ENCODE results near the gene CDC45. TPM values are rescaled to one million over a fixed set of nuclear protein-coding genes. Genes with fewer than 3 reads are reported as not detected.

Gene CDC45
- total and polyA plus RNA-seq, 2 of the 13 experiments (the other 11 are each of a cell fraction or from before 2014, with no cell fraction given): 14.4 to 36.3 TPM

GRCh38 chr22:19495562-19496323 is 16.0 kb downstream of the CDC45 start:
- intact Hi-C loops (cut with micrococcal nuclease; ENCODE audit: unreplicated experiment) (loop anchor here (1.0 kb wide), 1 partner anchor 135 kb away; no protein-coding TSS in a partner anchor), in situ Hi-C loops (cut with HindIII; ENCODE audit: extremely low pct_ligation_motif_present, low pct_unique_long_range_greater_than_20kb) (no loop called here)
- Histone ChIP-seq H3K4me1 (ENCODE audit: insufficient read depth, low read length) (no peaks in the 10 kb centered on the region), H3K4me3 (replicated peaks in 1 of 3; ENCODE audit: insufficient read depth in 1 of 3, low read depth in 2 of 3, low read length in 3 of 3) (no peak overlapping the region), H2AFZ (ENCODE audit: low read length) (no peak overlapping the region), H3K36me3 (replicated peaks in 1 of 2; ENCODE audit: control insufficient read depth in 1 of 2, insufficient read depth in 2 of 2, low read length in 2 of 2) (peaks cover 9 to 54% of the 10 kb centered on the region in 2 experiments; a peak in 4 of 5 replicates), H3K27me3 (ENCODE audit: control insufficient read depth in 1 of 2, insufficient read depth in 2 of 2, low read length in 2 of 2) (no peaks in the 10 kb centered on the region), H3K27ac (ENCODE audit: extremely low read length, insufficient read depth, low read length) (no peak overlapping the region), H3K4me2 (ENCODE audit: low read depth, low read length) (no peak overlapping the region), H3K9me3 (ENCODE audit: low read length) (no peaks in the 10 kb centered on the region), H3K9ac (ENCODE audit: insufficient read depth, low read depth, low read length) (no peak overlapping the region), H4K20me1 (ENCODE audit: insufficient read depth, low read length) (no peaks in the 10 kb centered on the region), H3K79me2 (ENCODE audit: insufficient read depth, low read length) (no peaks in the 10 kb centered on the region)
- WGBS (ENCODE audit: low lambda C conversion rate): 91% methylated on average over 5 of the region's 5 CpGs
- no peak for FAIRE-seq
- POLR2A ChIA-PET: no interaction called here
- no TSS peak for BruUV-seq (replicated peaks)
- CTCF ChIA-PET (ENCODE audit: low intra/inter-chr PET ratio, low total read pairs): interaction anchor here (1.6 kb wide), 1 partner anchor 134 kb away, joined by 12 read pairs; no protein-coding TSS in a partner anchor
- DNase-seq (ENCODE audit: low spot score): peak; percentile 32
- ATAC-seq: no peak
- TF ChIP-seq ZBTB7B (CRISPR knock-in tag; IDR thresholded peaks at IDR 0.05): no peak
- TF ChIP-seq, protein P1, sequence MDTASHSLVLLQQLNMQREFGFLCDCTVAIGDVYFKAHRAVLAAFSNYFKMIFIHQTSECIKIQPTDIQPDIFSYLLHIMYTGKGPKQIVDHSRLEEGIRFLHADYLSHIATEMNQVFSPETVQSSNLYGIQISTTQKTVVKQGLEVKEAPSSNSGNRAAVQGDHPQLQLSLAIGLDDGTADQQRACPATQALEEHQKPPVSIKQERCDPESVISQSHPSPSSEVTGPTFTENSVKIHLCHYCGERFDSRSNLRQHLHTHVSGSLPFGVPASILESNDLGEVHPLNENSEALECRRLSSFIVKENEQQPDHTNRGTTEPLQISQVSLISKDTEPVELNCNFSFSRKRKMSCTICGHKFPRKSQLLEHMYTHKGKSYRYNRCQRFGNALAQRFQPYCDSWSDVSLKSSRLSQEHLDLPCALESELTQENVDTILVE (CRISPR knock-in tag; IDR thresholded peaks at IDR 0.05): no peak
- no peak for TF ChIP-seq ZNF549 (CRISPR knock-in tag; IDR thresholded peaks at IDR 0.05)
- no peak for TF ChIP-seq FOXC1 (CRISPR knock-in tag; IDR thresholded peaks at IDR 0.05; ENCODE audit: borderline replicate concordance)
- TF ChIP-seq ZNF337 (CRISPR knock-in tag; IDR thresholded peaks at IDR 0.05; ENCODE audit: borderline replicate concordance, low read depth): no peak
- TF ChIP-seq HDAC6 (IDR thresholded peaks at IDR 0.05; ENCODE audit: low read depth, low read length): no peak
- no peak for TF ChIP-seq ZNF431 (CRISPR knock-in tag; IDR thresholded peaks at IDR 0.05; ENCODE audit: borderline replicate concordance, low read depth)
- no peak for TF ChIP-seq ZNF253 (CRISPR knock-in tag; IDR thresholded peaks at IDR 0.05; ENCODE audit: borderline replicate concordance)
- no peak for TF ChIP-seq ATF3 (CRISPR knock-in tag; IDR thresholded peaks at IDR 0.05)
- TF ChIP-seq YEATS2 (CRISPR knock-in tag; IDR thresholded peaks at IDR 0.05; ENCODE audit: borderline replicate concordance): no peak
- peak; percentile 52 for TF ChIP-seq STAG1 (CRISPR knock-in tag; IDR thresholded peaks at IDR 0.05)
- TF ChIP-seq, protein P2, sequence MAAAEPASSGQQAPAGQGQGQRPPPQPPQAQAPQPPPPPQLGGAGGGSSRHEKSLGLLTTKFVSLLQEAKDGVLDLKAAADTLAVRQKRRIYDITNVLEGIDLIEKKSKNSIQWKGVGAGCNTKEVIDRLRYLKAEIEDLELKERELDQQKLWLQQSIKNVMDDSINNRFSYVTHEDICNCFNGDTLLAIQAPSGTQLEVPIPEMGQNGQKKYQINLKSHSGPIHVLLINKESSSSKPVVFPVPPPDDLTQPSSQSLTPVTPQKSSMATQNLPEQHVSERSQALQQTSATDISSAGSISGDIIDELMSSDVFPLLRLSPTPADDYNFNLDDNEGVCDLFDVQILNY (CRISPR knock-in tag; conservative IDR thresholded peaks at IDR 0.05): no peak
- TF ChIP-seq, protein P3, sequence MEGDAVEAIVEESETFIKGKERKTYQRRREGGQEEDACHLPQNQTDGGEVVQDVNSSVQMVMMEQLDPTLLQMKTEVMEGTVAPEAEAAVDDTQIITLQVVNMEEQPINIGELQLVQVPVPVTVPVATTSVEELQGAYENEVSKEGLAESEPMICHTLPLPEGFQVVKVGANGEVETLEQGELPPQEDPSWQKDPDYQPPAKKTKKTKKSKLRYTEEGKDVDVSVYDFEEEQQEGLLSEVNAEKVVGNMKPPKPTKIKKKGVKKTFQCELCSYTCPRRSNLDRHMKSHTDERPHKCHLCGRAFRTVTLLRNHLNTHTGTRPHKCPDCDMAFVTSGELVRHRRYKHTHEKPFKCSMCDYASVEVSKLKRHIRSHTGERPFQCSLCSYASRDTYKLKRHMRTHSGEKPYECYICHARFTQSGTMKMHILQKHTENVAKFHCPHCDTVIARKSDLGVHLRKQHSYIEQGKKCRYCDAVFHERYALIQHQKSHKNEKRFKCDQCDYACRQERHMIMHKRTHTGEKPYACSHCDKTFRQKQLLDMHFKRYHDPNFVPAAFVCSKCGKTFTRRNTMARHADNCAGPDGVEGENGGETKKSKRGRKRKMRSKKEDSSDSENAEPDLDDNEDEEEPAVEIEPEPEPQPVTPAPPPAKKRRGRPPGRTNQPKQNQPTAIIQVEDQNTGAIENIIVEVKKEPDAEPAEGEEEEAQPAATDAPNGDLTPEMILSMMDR (CRISPR knock-in tag; IDR thresholded peaks at IDR 0.05): 0 out of 2 replicates have a peak, but pooled peaks have one; percentile 12
- no peak for TF ChIP-seq NFAT5 (CRISPR knock-in tag; IDR thresholded peaks at IDR 0.05)
- no peak for TF ChIP-seq IKZF1 (IDR thresholded peaks at IDR 0.05)

All from HepG2 (cell line).